ENCODE measurements around the gene NCKAP5.

GRCh38 chr2:133422931-133423351, 145.3 kb downstream of the NCKAP5 start:
- no peak for TF ChIP-seq ZNF184 (CRISPR knock-in tag; IDR thresholded peaks at IDR 0.05)
- TF ChIP-seq NR3C1 (CRISPR knock-in tag; IDR thresholded peaks at IDR 0.05), result no peak
- no peak for TF ChIP-seq MAFG (tag; conservative IDR thresholded peaks at IDR 0.05)
- TF ChIP-seq ETV6 (IDR thresholded peaks at IDR 0.05; ENCODE audit: borderline replicate concordance in 1 of 2, low read depth in 2 of 2, low read length in 1 of 2), result no peak
- TF ChIP-seq ETV6 (CRISPR knock-in tag; IDR thresholded peaks at IDR 0.05; ENCODE audit: borderline replicate concordance), result no peak
- TF ChIP-seq PHF8 (IDR thresholded peaks at IDR 0.05; ENCODE audit: borderline replicate concordance, low read length), result no peak

Measured in K562 (cell line).